T-helper 17 cell (primary cell): ENCODE data around the gene CPT1B. TPM values are rescaled to one million over a fixed set of nuclear protein-coding genes. Genes with fewer than 3 reads are reported as not detected.

Experiments
- ATAC-seq: fragments of 150-1000 bp; cut with Tn5 transposase; 2 replicates; pipeline ENCODE4 v1.10.0; 2021; ENCODE audit warnings: mild to moderate bottlenecking, moderate library complexity
- DNase-seq, 3 donors: peaks; one replicate each; pipeline versions ENCODE4 v3.0.0 to v3.0.0-alpha.2; 2020 to 2021
- H3K9me3 ChIP-seq: one replicate; pipeline ENCODE4 v1.7.0; 2013; ENCODE audit warnings: low read length, mild to moderate bottlenecking; ENCODE audit not compliant: control insufficient read depth, poor library complexity, severe bottlenecking
- H3K27ac Mint-ChIP-seq: one replicate; pipeline ENCODE4 v1.8.0; 2022; ENCODE audit warnings: mild to moderate bottlenecking, moderate library complexity, mixed read lengths
- H3K27me3 Mint-ChIP-seq: one replicate; pipeline ENCODE4 v1.8.0; 2022; ENCODE audit warnings: mixed read lengths
- H3K36me3 Mint-ChIP-seq: one replicate; pipeline ENCODE4 v1.8.0; 2022; ENCODE audit warnings: low read depth, mixed read lengths
- H3K4me1 Mint-ChIP-seq: one replicate; pipeline ENCODE4 v1.8.0; 2022; ENCODE audit warnings: mild to moderate bottlenecking, mixed read lengths
- H3K4me3 Mint-ChIP-seq: one replicate; pipeline ENCODE4 v1.8.0; 2022; ENCODE audit warnings: mild to moderate bottlenecking, moderate library complexity, mixed read lengths
- total RNA-seq, 4 donors: library from RNA in 2 of 4; stranded (reverse) in 2 of 4; gene quantifications; one replicate each; pipeline ENCODE4 v1.2.3 and lab custom pipeline; 2022 to 2026

CPT1B gene
- total RNA-seq, 2 donors from 2014 or later: 40.0 to 59.5 TPM

GRCh38 chr22:50564289-50564688, 13.9 kb downstream of the CPT1B start:
- H3K9me3 ChIP-seq: no peaks in the 10 kb centered on the region
- Mint-ChIP-seq H3K27ac (no peak overlapping the region), H3K36me3 (no peaks in the 10 kb centered on the region), H3K4me3 (no peak overlapping the region), H3K4me1 (peaks cover 26% of the 10 kb centered on the region), H3K27me3 (no peaks in the 10 kb centered on the region)
- no peak for DNase-seq
- ATAC-seq: no peak

GRCh38 chr22:50563413-50564160, 14.6 kb downstream of the CPT1B start:
- no peak for DNase-seq
- H3K9me3 ChIP-seq: no peaks in the 10 kb centered on the region
- Mint-ChIP-seq H3K4me1 (peaks cover 30% of the 10 kb centered on the region), H3K27ac (peak overlapping the region; percentile 74), H3K36me3 (no peaks in the 10 kb centered on the region), H3K4me3 (peak overlapping the region; percentile 93), H3K27me3 (no peaks in the 10 kb centered on the region)
- no peak for ATAC-seq

- peak; percentile 96 to 99 (median 98) for DNase-seq
- no peaks in the 10 kb centered on the region for H3K36me3 Mint-ChIP-seq
- H3K4me1 Mint-ChIP-seq: peaks cover 31% of the 10 kb centered on the region
- H3K27ac Mint-ChIP-seq: peak within 1 kb of the TSS; percentile 74
- H3K9me3 ChIP-seq: no peaks in the 10 kb centered on the region
- peak; percentile 98 for ATAC-seq
- H3K27me3 Mint-ChIP-seq: no peaks in the 10 kb centered on the region
- peak within 1 kb of the TSS; percentile 93 for H3K4me3 Mint-ChIP-seq
Measured at GRCh38 chr22:50562523-50563412, 15.5 kb downstream of the CPT1B start, which contains the start of gene SYCE3. Gene SYCE3, minus strand, starts transcription at chr22:50562919. Its CDS starts 6,514 bp downstream, at chr22:50556405.

DNA sequence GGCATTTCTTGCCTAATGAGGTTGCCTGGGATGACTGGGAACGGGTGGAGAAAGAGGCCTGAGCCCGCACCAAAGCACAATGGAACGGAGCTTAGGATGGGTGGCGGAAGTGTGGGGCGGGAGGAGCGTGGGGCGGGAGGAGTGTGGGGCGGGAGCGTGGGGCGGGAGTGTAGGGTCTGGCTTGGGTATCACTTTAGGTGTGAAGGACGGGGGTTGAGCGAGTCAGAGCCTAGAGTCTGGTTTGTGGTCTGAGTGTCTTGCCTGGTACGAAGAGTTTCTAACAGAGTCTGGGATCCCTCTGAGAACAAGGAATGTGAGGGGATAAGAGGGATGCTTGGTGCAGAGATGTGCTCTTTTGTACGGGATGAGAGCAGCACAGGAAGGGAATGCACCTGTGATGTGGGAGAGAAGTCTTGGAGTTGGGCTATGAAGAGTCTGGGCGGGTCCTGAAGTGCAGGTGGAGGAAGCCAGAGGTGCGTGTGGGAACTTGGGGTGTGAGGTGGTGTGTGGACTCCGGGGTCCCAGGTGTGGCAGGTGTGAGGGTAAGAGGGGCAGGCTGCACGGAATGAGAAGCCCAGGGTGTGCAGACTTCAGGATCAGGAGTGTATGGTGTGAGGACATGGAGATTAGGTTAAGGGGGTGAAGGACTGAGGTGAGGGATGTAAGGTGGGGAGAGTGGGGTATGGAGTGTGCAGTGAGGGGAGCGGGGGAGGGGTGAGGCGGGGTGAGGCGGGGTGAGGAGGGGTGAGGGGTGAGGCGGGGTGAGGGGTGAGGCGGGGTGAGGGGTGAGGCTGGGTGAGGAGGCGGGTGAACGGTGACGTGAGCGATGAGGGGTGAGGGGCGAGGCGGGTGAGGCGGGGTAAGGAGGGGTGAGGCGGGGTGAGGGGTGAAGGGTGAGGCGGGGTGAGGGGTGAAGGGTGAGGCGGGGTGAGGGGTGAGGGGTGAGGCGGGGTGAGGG, 16.5 kb downstream of the CPT1B start:
- DNase-seq: no peak
- Mint-ChIP-seq H3K4me3 (peak overlapping the region; percentile 68), H3K27ac (peak overlapping the region; percentile 60), H3K36me3 (no peaks in the 10 kb centered on the region), H3K4me1 (peaks cover 31% of the 10 kb centered on the region), H3K27me3 (no peaks in the 10 kb centered on the region)
- no peaks in the 10 kb centered on the region for H3K9me3 ChIP-seq
- no peak for ATAC-seq

- H3K4me3 Mint-ChIP-seq: no peak overlapping the region
- H3K9me3 ChIP-seq: no peaks in the 10 kb centered on the region
- no peaks in the 10 kb centered on the region for H3K36me3 Mint-ChIP-seq
- H3K4me1 Mint-ChIP-seq: peaks cover 27% of the 10 kb centered on the region
- H3K27ac Mint-ChIP-seq: peak overlapping the region; percentile 60
- no peaks in the 10 kb centered on the region for H3K27me3 Mint-ChIP-seq
- no peak for ATAC-seq
- DNase-seq: no peak
Measured at GRCh38 chr22:50560034-50560433, 18.2 kb downstream of the CPT1B start.

- Mint-ChIP-seq H3K4me1 (peaks cover 19% of the 10 kb centered on the region), H3K4me3 (no peak overlapping the region), H3K27me3 (no peaks in the 10 kb centered on the region), H3K36me3 (no peaks in the 10 kb centered on the region), H3K27ac (no peak overlapping the region)
- H3K9me3 ChIP-seq: no peaks in the 10 kb centered on the region
- DNase-seq: no peak
- no peak for ATAC-seq
Measured at GRCh38 chr22:50556703-50557102, 21.5 kb downstream of the CPT1B start.

GRCh38 chr22:50553310-50553709, 24.9 kb downstream of the CPT1B start:
- Mint-ChIP-seq H3K27me3 (no peaks in the 10 kb centered on the region), H3K4me3 (no peak overlapping the region), H3K27ac (no peak overlapping the region), H3K36me3 (no peaks in the 10 kb centered on the region), H3K4me1 (peaks cover 18% of the 10 kb centered on the region)
- DNase-seq (no peak), ATAC-seq (no peak)
- no peaks in the 10 kb centered on the region for H3K9me3 ChIP-seq

DNA sequence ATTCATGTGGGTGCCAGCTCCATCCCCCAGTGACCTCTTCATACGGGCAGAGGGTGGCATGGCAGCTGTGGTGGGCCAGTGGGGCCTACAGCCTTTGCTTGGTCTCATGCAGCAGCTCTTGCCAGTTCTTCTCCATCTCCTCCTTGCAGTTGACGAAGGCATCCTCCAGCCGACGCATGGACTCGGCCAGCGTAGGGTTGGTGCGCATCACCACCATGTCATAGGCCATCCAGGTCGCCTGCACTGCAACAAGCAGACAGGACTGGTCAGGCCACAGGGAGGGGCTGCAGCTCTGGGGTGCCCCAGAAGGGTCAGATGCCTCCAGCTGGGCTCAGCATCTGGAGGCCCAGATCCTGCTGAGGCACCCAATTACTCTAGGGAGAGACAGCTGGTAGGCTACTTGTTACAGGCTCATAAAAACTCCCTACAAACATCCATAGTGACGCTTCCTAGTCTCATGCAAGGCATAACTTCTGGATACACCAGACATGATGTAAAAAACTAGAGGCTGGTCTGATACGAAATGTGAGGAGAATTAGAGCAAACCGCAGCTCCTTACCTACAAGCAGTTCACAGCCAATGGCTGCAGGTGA, 27.0 kb downstream of the CPT1B start:
- DNase-seq: no peak
- Mint-ChIP-seq H3K27ac (no peak overlapping the region), H3K4me3 (no peak overlapping the region), H3K27me3 (no peaks in the 10 kb centered on the region), H3K36me3 (no peaks in the 10 kb centered on the region), H3K4me1 (peaks cover 18% of the 10 kb centered on the region)
- H3K9me3 ChIP-seq: no peaks in the 10 kb centered on the region
- no peak for ATAC-seq

- no peaks in the 10 kb centered on the region for H3K9me3 ChIP-seq
- peak overlapping the region; percentile 89 for H3K4me3 Mint-ChIP-seq
- H3K27me3 Mint-ChIP-seq: no peaks in the 10 kb centered on the region
- peaks cover 25% of the 10 kb centered on the region for H3K4me1 Mint-ChIP-seq
- no peak for DNase-seq
- H3K27ac Mint-ChIP-seq: peak overlapping the region; percentile 37
- no peak for ATAC-seq
- no peaks in the 10 kb centered on the region for H3K36me3 Mint-ChIP-seq
Measured at GRCh38 chr22:50550395-50550794, 27.8 kb downstream of the CPT1B start.

- peaks cover 31% of the 10 kb centered on the region for H3K4me1 Mint-ChIP-seq
- ATAC-seq (peak; percentile 12), DNase-seq (no peak)
- H3K36me3 Mint-ChIP-seq: no peaks in the 10 kb centered on the region
- peak overlapping the region; percentile 89 for H3K4me3 Mint-ChIP-seq
- H3K9me3 ChIP-seq: no peaks in the 10 kb centered on the region
- no peaks in the 10 kb centered on the region for H3K27me3 Mint-ChIP-seq
- H3K27ac Mint-ChIP-seq: peak overlapping the region; percentile 73
Measured at GRCh38 chr22:50548921-50549790, 29.1 kb downstream of the CPT1B start.

GRCh38 chr22:50548040-50548920, 29.9 kb downstream of the CPT1B start:
- Mint-ChIP-seq H3K4me1 (peaks cover 31% of the 10 kb centered on the region), H3K36me3 (no peaks in the 10 kb centered on the region), H3K27ac (peak overlapping the region; percentile 67), H3K4me3 (peak overlapping the region; percentile 62), H3K27me3 (no peaks in the 10 kb centered on the region)
- H3K9me3 ChIP-seq: no peaks in the 10 kb centered on the region
- ATAC-seq (peak; percentile 56), DNase-seq (peak; percentile 28 to 56 (median 53))
